ENCODE results near the gene ETFA. TPM values are rescaled to one million over a fixed set of nuclear protein-coding genes. Genes with fewer than 3 reads are reported as not detected.

ETFA gene
- total and polyA plus RNA-seq, 2 of the 8 experiments (the other 6 are each of a cell fraction or from before 2014, with no cell fraction given) = 60.9 to 90.0 TPM

DNA sequence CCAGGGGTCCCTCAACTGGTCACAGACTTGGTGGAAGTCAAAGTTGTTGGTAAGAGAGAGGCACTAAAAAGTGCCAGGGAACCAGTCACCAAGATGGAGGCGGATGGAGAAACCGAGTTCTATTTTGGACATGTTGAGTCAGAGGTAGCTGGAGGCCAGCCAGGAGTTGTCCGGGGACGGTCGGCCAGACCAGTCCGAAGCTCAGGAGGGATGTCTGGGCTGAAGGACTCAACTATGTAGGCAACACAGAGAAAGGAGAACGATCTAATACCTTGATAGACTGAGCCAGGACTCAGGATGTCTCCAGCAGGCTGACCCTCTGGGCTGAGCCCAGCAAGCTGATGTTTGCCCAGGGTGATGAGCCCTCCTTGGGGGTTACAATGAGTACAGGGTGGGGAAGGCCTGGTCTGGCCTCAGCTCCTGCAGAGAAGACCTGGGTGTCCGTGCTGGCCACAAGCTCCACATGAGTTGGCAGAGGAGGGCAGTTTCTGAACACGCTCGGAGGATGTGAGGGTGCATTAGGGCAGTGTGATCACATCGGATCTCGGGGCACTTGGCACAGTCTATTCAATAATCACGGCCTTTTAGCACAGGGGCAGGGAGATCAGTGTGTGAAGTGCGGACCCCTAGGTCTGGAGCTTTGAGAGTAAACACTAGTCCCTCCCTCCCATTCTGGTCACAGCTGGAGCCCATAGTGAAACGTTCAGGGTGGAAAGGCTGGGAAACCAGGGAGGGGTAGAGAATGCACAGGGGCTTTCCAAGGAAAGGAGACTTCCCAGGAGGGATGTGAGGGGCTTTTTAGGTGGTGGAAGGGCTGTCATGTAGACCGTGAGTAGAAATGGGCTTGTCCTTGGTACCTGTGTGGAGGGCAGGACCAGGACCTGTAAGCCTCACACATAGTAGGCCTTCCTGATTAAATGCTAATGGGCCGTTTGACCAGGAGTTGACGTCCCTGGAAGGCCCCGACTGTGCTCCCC is 111.9 kb downstream of the ETFA start (continued):
- TF ChIP-seq, protein P1, sequence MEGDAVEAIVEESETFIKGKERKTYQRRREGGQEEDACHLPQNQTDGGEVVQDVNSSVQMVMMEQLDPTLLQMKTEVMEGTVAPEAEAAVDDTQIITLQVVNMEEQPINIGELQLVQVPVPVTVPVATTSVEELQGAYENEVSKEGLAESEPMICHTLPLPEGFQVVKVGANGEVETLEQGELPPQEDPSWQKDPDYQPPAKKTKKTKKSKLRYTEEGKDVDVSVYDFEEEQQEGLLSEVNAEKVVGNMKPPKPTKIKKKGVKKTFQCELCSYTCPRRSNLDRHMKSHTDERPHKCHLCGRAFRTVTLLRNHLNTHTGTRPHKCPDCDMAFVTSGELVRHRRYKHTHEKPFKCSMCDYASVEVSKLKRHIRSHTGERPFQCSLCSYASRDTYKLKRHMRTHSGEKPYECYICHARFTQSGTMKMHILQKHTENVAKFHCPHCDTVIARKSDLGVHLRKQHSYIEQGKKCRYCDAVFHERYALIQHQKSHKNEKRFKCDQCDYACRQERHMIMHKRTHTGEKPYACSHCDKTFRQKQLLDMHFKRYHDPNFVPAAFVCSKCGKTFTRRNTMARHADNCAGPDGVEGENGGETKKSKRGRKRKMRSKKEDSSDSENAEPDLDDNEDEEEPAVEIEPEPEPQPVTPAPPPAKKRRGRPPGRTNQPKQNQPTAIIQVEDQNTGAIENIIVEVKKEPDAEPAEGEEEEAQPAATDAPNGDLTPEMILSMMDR (IDR thresholded peaks at IDR 0.05; ENCODE audit: control extremely low read depth in 1 of 3, insufficient read depth in 1 of 3, low read depth in 1 of 3, low read length in 3 of 3) = no peak

Data from H1 (cell line).